B cell (primary cell): ENCODE data around the gene TCERG1L.

ENCODE experiments used
- CTCF ChIP-seq: fragments of 200-600 bp; IDR thresholded peaks from one replicate; pipeline ENCODE4 v1.8.0; 2022; ENCODE audit warnings: antibody characterized with exemption, mild to moderate bottlenecking
- EZH2 ChIP-seq: IDR thresholded peaks from 2 replicates; pipeline ENCODE4 v1.6.1; 2012; ENCODE audit warnings: borderline replicate concordance, low read depth, mild to moderate bottlenecking, moderate library complexity, low read length; ENCODE audit not compliant: insufficient read depth, poor library complexity, severe bottlenecking

- TF ChIP-seq EZH2 (no peak), CTCF (no peak)
These were observed 92.0 kb downstream of the TCERG1L start for GRCh38 chr10:131219584-131219886.
